Transverse colon (tissue), 4 donors: Measurements from ENCODE around the gene UBAC1. TPM values are rescaled to one million over a fixed set of nuclear protein-coding genes. Genes with fewer than 3 reads are reported as not detected.

Experiments used
- DNase-seq: peaks from one replicate; pipeline ENCODE4 v3.0.0-alpha.2; 2019
- H3K27ac ChIP-seq, 4 donors: fragments of 200-600 bp; sonication (generic); 2 replicates each; pipeline ENCODE4 v1.5.1; 2016 to 2018; ENCODE audit warnings: inconsistent platforms in 4 of 4
- H3K27me3 ChIP-seq: fragments of 200-600 bp; sonication (generic); 2 replicates; pipeline ENCODE4 v1.5.1; 2017; ENCODE audit warnings: inconsistent platforms
- H3K36me3 ChIP-seq, 4 donors: fragments of 200-600 bp; sonication (generic); 2 replicates each; pipeline ENCODE4 v1.5.1; 2017 to 2019; ENCODE audit warnings: inconsistent platforms in 4 of 4
- H3K4me1 ChIP-seq, 4 donors: fragments of 200-600 bp; sonication (generic); 2 replicates each; pipeline ENCODE4 v1.5.1; 2017 to 2020; ENCODE audit warnings: inconsistent platforms in 4 of 4
- H3K4me3 ChIP-seq, 4 donors: fragments of 200-600 bp; sonication (generic); 1 replicate in 1 of 4; 2 replicates in 3 of 4; pipeline versions ENCODE4 v1.5.1 to v1.6.1; 2017 to 2019; ENCODE audit warnings: inconsistent platforms in 4 of 4
- H3K9me3 ChIP-seq, 2 donors: fragments of 200-600 bp; sonication (generic); 2 replicates each; pipeline ENCODE4 v1.5.1; 2017 to 2019; ENCODE audit warnings: inconsistent platforms in 2 of 2
- EP300 ChIP-seq: sonication (generic); formaldehyde crosslinking; IDR thresholded peaks from one replicate; pipeline ENCODE4 v1.6.1; 2017; ENCODE audit warnings: antibody characterized with exemption, low read depth
- POLR2A ChIP-seq: fragments of 450-650 bp; IDR thresholded peaks from one replicate; pipeline ENCODE4 v1.6.1; 2016; ENCODE audit warnings: antibody characterized with exemption, mild to moderate bottlenecking, moderate library complexity
- POLR2AphosphoS5 ChIP-seq, 3 donors: sonication (generic); formaldehyde crosslinking; IDR thresholded peaks; one replicate each; pipeline ENCODE4 v1.6.1; 2016; ENCODE audit warnings: antibody characterized with exemption in 3 of 3
- WGBS, 2 donors: methylation state at CpG; one replicate each; pipeline ENCODE4 v1.1.5; 2018; ENCODE audit warnings: low coverage in 1 of 2; 5-methylcytosine and 5-hydroxymethylcytosine counted together
- in situ Hi-C, 4 donors: fragments of 200-750 bp; cut with MboI; loops; one replicate each; pipeline versions ENCODE4 v1.15.0 to v1.15.1; 2017; ENCODE audit warnings: low sequenced_read_pairs in 3 of 4, low pct_ligation_motif_present in 1 of 4, low pct_unique_long_range_greater_than_20kb in 1 of 4
- intact Hi-C: fragments of 100-400 bp; cut with DNase I; formaldehyde crosslinking; loops from one replicate; pipeline ENCODE4 v1.15.1; 2023; ENCODE audit warnings: low total_unique reads
- total RNA-seq, 4 donors: library from RNA; depleted of rRNA; stranded (reverse); fragments of >200 nt; gene quantifications; one replicate each; pipeline ENCODE4 v1.1.0, GENCODE V29; 2016
- TF ChIP-seq, protein P1 (sequence below), 5 experiments: fragments of 200-600 bp in 3 of 5; fragments of 450-650 bp in 2 of 5; sonication (generic) in 3 of 5; IDR thresholded peaks; 1 replicate in 2 of 5; 2 replicates in 3 of 5; pipeline ENCODE4 v1.5.1; 2016 to 2017; ENCODE audit warnings: antibody characterized with exemption in 5 of 5, inconsistent platforms in 3 of 5, mild to moderate bottlenecking in 2 of 5, moderate library complexity in 1 of 5

UBAC1 gene
- total RNA-seq, 4 donors from 2014 or later, result 42.6 to 91.9 (median 62.9) TPM

DNA sequence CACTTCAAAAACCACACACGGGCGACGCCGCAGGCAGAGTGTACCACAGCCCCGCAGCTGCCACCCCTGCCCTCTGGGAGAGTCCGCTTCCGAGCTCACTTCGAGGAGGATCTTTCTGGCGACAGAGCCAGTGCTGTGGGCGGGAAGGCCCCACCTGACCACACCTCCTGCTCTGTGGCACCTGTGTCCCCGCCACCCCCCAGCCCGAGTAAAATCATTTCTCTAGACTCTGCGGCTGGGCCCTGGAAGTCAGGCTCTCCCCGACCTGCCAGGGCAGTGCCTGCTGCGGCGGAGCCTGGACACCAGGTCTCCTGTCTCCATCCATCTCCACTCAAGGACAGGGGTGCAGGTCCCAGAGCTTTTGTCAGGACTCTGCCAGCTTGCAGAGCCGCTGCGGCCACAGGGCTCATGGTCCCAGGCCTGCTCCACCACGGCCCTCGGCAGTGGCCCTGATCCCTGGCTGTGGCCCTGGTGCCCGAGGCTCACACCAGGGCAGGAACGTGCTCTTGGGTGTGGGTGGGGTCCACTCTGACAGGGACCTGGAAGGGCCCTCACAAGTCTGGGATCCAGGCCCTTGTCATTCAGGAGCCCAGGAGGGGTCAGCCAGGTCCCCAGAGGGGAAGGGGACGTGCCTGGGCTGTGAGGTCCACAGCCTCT lies 33.0 kb downstream of the UBAC1 start:
- no peak overlapping the region for H3K4me3 ChIP-seq
- H3K27ac ChIP-seq, result no peak overlapping the region
- intact Hi-C loops, result no loop called here
- H3K4me1 ChIP-seq, result no peaks in the 10 kb centered on the region
- no peaks in the 10 kb centered on the region for H3K27me3 ChIP-seq
- no peaks in the 10 kb centered on the region for H3K9me3 ChIP-seq
- TF ChIP-seq EP300 (no peak), POLR2A (no peak), POLR2AphosphoS5 (IDR thresholded peaks at IDR 0.05) (no peak)
- TF ChIP-seq, protein P1, sequence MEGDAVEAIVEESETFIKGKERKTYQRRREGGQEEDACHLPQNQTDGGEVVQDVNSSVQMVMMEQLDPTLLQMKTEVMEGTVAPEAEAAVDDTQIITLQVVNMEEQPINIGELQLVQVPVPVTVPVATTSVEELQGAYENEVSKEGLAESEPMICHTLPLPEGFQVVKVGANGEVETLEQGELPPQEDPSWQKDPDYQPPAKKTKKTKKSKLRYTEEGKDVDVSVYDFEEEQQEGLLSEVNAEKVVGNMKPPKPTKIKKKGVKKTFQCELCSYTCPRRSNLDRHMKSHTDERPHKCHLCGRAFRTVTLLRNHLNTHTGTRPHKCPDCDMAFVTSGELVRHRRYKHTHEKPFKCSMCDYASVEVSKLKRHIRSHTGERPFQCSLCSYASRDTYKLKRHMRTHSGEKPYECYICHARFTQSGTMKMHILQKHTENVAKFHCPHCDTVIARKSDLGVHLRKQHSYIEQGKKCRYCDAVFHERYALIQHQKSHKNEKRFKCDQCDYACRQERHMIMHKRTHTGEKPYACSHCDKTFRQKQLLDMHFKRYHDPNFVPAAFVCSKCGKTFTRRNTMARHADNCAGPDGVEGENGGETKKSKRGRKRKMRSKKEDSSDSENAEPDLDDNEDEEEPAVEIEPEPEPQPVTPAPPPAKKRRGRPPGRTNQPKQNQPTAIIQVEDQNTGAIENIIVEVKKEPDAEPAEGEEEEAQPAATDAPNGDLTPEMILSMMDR (IDR thresholded peaks at IDR 0.05), result no peak
- 92% methylated on average over 22 of the region's 23 CpGs; no CpG with 5 or more reads in 1 of the 2 donors for WGBS, 2 donors
- no peak for DNase-seq
- peaks cover 0 to 25% (median 8%) of the 10 kb centered on the region in 4 donors for H3K36me3 ChIP-seq
- in situ Hi-C loops, result no loop called here

DNA sequence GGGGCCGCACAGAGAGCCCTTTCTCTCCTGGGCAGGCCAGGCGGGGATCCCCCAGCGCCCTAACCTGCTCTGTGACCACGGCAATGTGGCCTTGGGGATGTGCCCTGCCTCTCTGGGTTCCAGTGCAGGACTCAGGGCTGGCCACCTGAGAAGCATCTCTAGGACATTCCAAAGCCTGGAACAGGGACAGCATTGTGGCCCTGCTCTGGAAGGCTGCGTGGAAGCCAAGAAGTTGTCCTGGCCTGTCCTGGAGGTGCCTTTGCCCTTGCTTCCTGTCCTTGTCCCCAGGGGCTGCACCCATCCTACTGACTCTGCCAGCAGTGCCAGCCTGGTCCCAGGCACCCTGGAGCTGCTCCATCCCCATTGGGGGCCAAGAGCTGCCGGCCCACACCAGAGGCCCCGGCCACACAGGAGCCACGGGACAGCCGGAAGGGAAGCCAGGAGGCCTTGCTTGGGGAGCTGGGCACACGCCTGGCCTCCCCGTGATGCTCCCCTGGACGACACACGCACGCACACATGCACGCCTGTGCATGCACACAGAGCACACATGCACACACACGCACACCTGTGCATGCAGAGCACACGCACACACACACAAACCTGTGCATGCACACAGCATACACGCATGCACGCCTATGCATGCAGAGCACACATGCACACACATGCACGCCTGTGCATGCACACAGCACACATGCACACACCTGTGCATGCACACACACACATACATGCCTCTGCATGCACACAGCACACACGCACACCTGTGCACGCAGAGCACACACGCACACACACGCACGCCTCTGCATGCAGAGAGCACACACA lies 33.8 kb downstream of the UBAC1 start:
- TF ChIP-seq POLR2AphosphoS5 (IDR thresholded peaks at IDR 0.05), result no peak
- TF ChIP-seq POLR2A, result no peak
- TF ChIP-seq EP300, result no peak
- TF ChIP-seq, protein P1 (IDR thresholded peaks at IDR 0.05), result no peak
- intact Hi-C loops (no loop called here), in situ Hi-C loops (no loop called here)
- Histone ChIP-seq H3K4me1 (no peaks in the 10 kb centered on the region), H3K9me3 (no peaks in the 10 kb centered on the region), H3K4me3 (no peak overlapping the region), H3K27me3 (no peaks in the 10 kb centered on the region), H3K36me3 (peaks cover 0 to 17% (median 4%) of the 10 kb centered on the region in 4 donors), H3K27ac (no peak overlapping the region)
- whole genome bisulfite sequencing, 2 donors, result 91 to 100% methylated on average over 2 to 23 of the region's 25 CpGs
- DNase-seq, result no peak

DNA sequence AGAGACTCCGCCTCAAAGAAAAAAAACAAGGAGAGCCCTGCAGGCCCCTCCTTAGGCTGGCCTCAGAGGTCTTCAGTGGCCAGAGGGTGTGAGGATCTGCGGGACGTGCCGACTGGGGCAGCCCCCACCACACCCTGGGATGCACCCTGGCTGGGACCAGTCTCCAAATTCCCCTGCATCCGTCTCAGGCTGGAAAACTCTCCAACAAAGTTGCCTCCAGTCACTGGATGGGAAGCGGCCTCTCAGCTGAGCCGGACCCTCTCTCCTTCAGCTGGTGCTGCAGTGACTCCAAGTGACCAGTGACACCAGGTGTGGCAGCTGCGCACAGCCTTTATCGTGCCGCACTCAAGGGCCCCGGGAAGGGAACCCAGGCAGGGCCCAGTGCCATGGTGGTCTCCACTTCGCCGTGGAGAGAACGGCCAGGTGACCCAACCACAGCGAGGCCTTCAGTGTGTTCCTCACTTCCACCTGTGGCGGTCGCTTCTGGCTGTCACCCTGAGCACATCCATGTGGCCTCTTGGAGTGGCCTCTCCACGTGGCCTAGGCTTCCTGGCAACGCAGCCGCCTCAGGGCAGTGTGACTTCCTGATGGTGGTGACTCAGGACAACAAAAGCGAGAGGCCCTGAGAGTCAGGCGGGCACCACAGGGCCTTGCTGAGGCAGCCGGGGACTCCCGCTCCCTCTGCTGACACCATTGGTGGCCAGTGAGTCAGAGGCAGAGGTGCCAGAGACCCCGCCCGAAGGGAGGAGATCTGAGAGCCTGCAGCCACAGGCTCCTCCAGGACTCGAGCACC lies 34.6 kb downstream of the UBAC1 start:
- no peaks in the 10 kb centered on the region for H3K27me3 ChIP-seq
- no peak for DNase-seq
- intact Hi-C loops (no loop called here), in situ Hi-C loops (no loop called here)
- TF ChIP-seq POLR2A (no peak), EP300 (no peak), POLR2AphosphoS5 (IDR thresholded peaks at IDR 0.05) (no peak)
- TF ChIP-seq, protein P1 (IDR thresholded peaks at IDR 0.05), result no peak
- H3K9me3 ChIP-seq, result no peaks in the 10 kb centered on the region
- no peak overlapping the region for H3K4me3 ChIP-seq
- H3K36me3 ChIP-seq, result peaks cover 0 to 14% (median 3%) of the 10 kb centered on the region in 4 donors
- 79% methylated on average over 23 of the region's 27 CpGs; no CpG with 5 or more reads in 1 of the 2 donors for WGBS, 2 donors
- no peaks in the 10 kb centered on the region for H3K4me1 ChIP-seq
- no peak overlapping the region for H3K27ac ChIP-seq
